ENCODE results near the gene OR51I1.

OR51I1 gene

DNA sequence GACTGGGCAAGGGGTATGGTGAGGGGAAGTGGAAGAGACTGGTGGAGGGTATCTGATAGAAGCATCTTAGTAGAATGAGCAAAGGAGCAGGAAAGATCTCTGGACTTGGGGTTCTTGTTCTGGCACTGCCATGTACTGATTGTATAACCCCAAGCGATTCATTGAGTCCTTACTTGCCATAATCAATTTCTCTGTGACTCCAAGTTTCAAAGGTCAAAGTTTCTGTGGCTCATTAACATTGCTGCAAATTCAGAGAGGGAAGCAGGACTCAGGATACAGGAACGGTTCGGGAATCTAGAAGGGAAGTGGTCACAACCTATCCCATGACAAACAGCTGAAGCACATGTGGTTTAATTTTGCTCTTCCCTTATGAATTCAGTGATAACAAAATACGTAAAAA lies 8.1 kb upstream of the OR51I1 start:
- DNase-seq (ENCODE audit: low read depth), result no peak
- no peak overlapping the region for H3K4me3 ChIP-seq (ENCODE audit: low read depth, low read length)
- TF ChIP-seq, protein P1, sequence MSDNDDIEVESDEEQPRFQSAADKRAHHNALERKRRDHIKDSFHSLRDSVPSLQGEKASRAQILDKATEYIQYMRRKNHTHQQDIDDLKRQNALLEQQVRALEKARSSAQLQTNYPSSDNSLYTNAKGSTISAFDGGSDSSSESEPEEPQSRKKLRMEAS (IDR thresholded peaks at IDR 0.05; ENCODE audit: low read depth, low read length), result no peak
- no peak for TF ChIP-seq POLR2A (IDR thresholded peaks at IDR 0.05; ENCODE audit: extremely low read depth, insufficient read length)
- TF ChIP-seq, protein P2, sequence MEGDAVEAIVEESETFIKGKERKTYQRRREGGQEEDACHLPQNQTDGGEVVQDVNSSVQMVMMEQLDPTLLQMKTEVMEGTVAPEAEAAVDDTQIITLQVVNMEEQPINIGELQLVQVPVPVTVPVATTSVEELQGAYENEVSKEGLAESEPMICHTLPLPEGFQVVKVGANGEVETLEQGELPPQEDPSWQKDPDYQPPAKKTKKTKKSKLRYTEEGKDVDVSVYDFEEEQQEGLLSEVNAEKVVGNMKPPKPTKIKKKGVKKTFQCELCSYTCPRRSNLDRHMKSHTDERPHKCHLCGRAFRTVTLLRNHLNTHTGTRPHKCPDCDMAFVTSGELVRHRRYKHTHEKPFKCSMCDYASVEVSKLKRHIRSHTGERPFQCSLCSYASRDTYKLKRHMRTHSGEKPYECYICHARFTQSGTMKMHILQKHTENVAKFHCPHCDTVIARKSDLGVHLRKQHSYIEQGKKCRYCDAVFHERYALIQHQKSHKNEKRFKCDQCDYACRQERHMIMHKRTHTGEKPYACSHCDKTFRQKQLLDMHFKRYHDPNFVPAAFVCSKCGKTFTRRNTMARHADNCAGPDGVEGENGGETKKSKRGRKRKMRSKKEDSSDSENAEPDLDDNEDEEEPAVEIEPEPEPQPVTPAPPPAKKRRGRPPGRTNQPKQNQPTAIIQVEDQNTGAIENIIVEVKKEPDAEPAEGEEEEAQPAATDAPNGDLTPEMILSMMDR (IDR thresholded peaks at IDR 0.05; ENCODE audit: low read depth, low read length), result no peak
- no peak for TF ChIP-seq MYC (IDR thresholded peaks at IDR 0.05; ENCODE audit: low read depth, low read length)

GRCh38 chr11:5449023-5449422 lies 7.7 kb upstream of the OR51I1 start, which contains the start of gene OR51I2:
Gene OR51I2, plus strand, starts transcription at chr11:5449323. Its CDS starts 4,166 bp downstream, at chr11:5453489.
- no peak for DNase-seq (ENCODE audit: low read depth)
- TF ChIP-seq, protein P2 (IDR thresholded peaks at IDR 0.05; ENCODE audit: low read depth, low read length), result no peak
- TF ChIP-seq MYC (IDR thresholded peaks at IDR 0.05; ENCODE audit: low read depth, low read length) (no peak), POLR2A (IDR thresholded peaks at IDR 0.05; ENCODE audit: extremely low read depth, insufficient read length) (no peak)
- TF ChIP-seq, protein P1 (IDR thresholded peaks at IDR 0.05; ENCODE audit: low read depth, low read length), result no peak
- no peak within 1 kb of the TSS for H3K4me3 ChIP-seq (ENCODE audit: low read depth, low read length)

DNA sequence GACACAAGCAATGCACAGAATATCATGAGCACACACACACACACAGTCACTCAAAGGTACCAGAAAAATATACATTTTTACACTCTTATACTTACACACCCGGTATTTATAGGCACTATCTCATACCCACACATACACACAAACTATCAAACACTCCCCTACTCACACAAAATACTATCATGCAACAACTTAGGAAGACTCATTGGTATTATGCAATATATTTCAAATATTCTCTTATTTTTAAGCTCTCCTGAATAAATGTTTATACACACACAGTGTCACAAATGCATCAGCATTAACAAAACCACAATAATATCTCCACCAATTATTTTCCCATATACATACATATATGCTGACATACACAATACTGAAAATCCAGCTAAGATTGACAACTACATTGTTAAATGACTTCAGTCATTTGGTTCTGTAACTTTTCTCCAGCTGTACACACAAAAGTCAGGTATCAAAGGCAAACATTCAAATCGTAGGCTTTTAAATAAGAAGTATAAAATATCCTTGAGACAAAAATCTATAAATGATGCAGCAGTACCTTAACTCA lies 2.6 kb upstream of the OR51I1 start:
- DNase-seq (ENCODE audit: low read depth), result no peak
- H3K4me3 ChIP-seq (ENCODE audit: low read depth, low read length), result no peak overlapping the region
- TF ChIP-seq, protein P1 (IDR thresholded peaks at IDR 0.05; ENCODE audit: low read depth, low read length), result no peak
- TF ChIP-seq POLR2A (IDR thresholded peaks at IDR 0.05; ENCODE audit: extremely low read depth, insufficient read length) (no peak), MYC (IDR thresholded peaks at IDR 0.05; ENCODE audit: low read depth, low read length) (no peak)
- TF ChIP-seq, protein P2 (IDR thresholded peaks at IDR 0.05; ENCODE audit: low read depth, low read length), result no peak

GRCh38 chr11:5423131-5423530 lies 18.2 kb downstream of the OR51I1 start:
- TF ChIP-seq, protein P2 (IDR thresholded peaks at IDR 0.05; ENCODE audit: low read depth, low read length), result no peak
- TF ChIP-seq MYC (IDR thresholded peaks at IDR 0.05; ENCODE audit: low read depth, low read length), result no peak
- no peak for DNase-seq (ENCODE audit: low read depth)
- no peak overlapping the region for H3K4me3 ChIP-seq (ENCODE audit: low read depth, low read length)

- no peak within 1 kb of the TSS for H3K4me3 ChIP-seq (ENCODE audit: low read depth, low read length)
- no peak for DNase-seq (ENCODE audit: low read depth)
- TF ChIP-seq MYC (IDR thresholded peaks at IDR 0.05; ENCODE audit: low read depth, low read length), result no peak
- no peak for TF ChIP-seq POLR2A (IDR thresholded peaks at IDR 0.05; ENCODE audit: extremely low read depth, insufficient read length)
These were observed 19.5 kb downstream of the OR51I1 start, which contains the start of gene OR51Q1 for GRCh38 chr11:5421811-5422210. Gene OR51Q1, plus strand, starts transcription at chr11:5422111. Its CDS starts 90 bp downstream, at chr11:5422201.

- no peak for DNase-seq (ENCODE audit: low read depth)
- no peak overlapping the region for H3K4me3 ChIP-seq (ENCODE audit: low read depth, low read length)
- TF ChIP-seq POLR2A (IDR thresholded peaks at IDR 0.05; ENCODE audit: extremely low read depth, insufficient read length), result no peak
- TF ChIP-seq, protein P1 (IDR thresholded peaks at IDR 0.05; ENCODE audit: low read depth, low read length), result no peak
- TF ChIP-seq, protein P2 (IDR thresholded peaks at IDR 0.05; ENCODE audit: low read depth, low read length), result no peak
- no peak for TF ChIP-seq MYC (IDR thresholded peaks at IDR 0.05; ENCODE audit: low read depth, low read length)
These were observed 20.3 kb downstream of the OR51I1 start for GRCh38 chr11:5420993-5421392.

All from NB4 (cell line).